Measurements from ENCODE around the gene MAL. TPM values are rescaled to one million over a fixed set of nuclear protein-coding genes. Genes with fewer than 3 reads are reported as not detected.

MAL gene
- total RNA-seq, 1 donor from 2014 or later: 21.2 TPM

GRCh38 chr2:94982156-94982555 is 43.4 kb upstream of the MAL start:
- no peak for TF ChIP-seq CTCF (IDR thresholded peaks at IDR 0.05)
- H3K9me3 ChIP-seq: no peaks in the 10 kb centered on the region
- intact Hi-C loops (cut with DNase I): no loop called here

GRCh38 chr2:94982675-94983074 is 42.8 kb upstream of the MAL start:
- Histone ChIP-seq H3K36me3 (no peaks in the 10 kb centered on the region), H3K27me3 (peaks cover 7% of the 10 kb centered on the region), H3K4me3 (no peak overlapping the region), H3K27ac (no peak overlapping the region), H3K4me1 (no peaks in the 10 kb centered on the region), H3K9me3 (no peaks in the 10 kb centered on the region)
- no peak for TF ChIP-seq CTCF (IDR thresholded peaks at IDR 0.05)
- ATAC-seq (no peak), DNase-seq (no peak)
- intact Hi-C loops (cut with DNase I): no loop called here

More at GRCh38 chr2:94982156-94982555, 43.4 kb upstream of the MAL start:
- H3K27me3 ChIP-seq: peaks cover 9% of the 10 kb centered on the region
- H3K4me1 ChIP-seq: no peaks in the 10 kb centered on the region
- no peaks in the 10 kb centered on the region for H3K36me3 ChIP-seq
- DNase-seq: no peak
- no peak overlapping the region for H3K27ac ChIP-seq
- no peak overlapping the region for H3K4me3 ChIP-seq
- ATAC-seq: no peak

GRCh38 chr2:94984964-94985575 is 40.4 kb upstream of the MAL start:
- no peaks in the 10 kb centered on the region for H3K27me3 ChIP-seq
- no peak overlapping the region for H3K4me3 ChIP-seq
- ATAC-seq: no peak
- H3K27ac ChIP-seq: no peak overlapping the region
- DNase-seq: no peak
- intact Hi-C loops (cut with DNase I): no loop called here
- H3K36me3 ChIP-seq: no peaks in the 10 kb centered on the region
- H3K9me3 ChIP-seq: no peaks in the 10 kb centered on the region
- TF ChIP-seq CTCF (IDR thresholded peaks at IDR 0.05): no peak
- no peaks in the 10 kb centered on the region for H3K4me1 ChIP-seq

- Histone ChIP-seq H3K27ac (no peak overlapping the region), H3K9me3 (no peaks in the 10 kb centered on the region), H3K4me3 (no peak overlapping the region), H3K27me3 (no peaks in the 10 kb centered on the region), H3K4me1 (no peaks in the 10 kb centered on the region), H3K36me3 (no peaks in the 10 kb centered on the region)
- no peak for ATAC-seq
- intact Hi-C loops (cut with DNase I): no loop called here
- no peak for TF ChIP-seq CTCF (IDR thresholded peaks at IDR 0.05)
- no peak for DNase-seq
Measured at GRCh38 chr2:94985636-94986035, 39.9 kb upstream of the MAL start.

- H3K4me3 ChIP-seq: no peak overlapping the region
- DNase-seq: no peak
- peak; percentile 74 for TF ChIP-seq CTCF (IDR thresholded peaks at IDR 0.05)
- H3K27me3 ChIP-seq: no peaks in the 10 kb centered on the region
- peak; percentile 82 for ATAC-seq
- no peaks in the 10 kb centered on the region for H3K4me1 ChIP-seq
- no peaks in the 10 kb centered on the region for H3K9me3 ChIP-seq
- no peak overlapping the region for H3K27ac ChIP-seq
- intact Hi-C loops (cut with DNase I): no loop called here
- H3K36me3 ChIP-seq: no peaks in the 10 kb centered on the region
Measured at GRCh38 chr2:94986392-94986963, 39.0 kb upstream of the MAL start.
